HCT116 (cell line): ENCODE results near the gene C13orf46.

Source experiments
- JUND ChIP-seq: IDR thresholded peaks from 2 replicates; pipeline ENCODE4 v1.6.1; 2012
- POLR2A ChIP-seq: IDR thresholded peaks from 2 replicates; pipeline ENCODE4 v1.7.0; 2011; ENCODE audit warnings: borderline replicate concordance; ENCODE audit not compliant: insufficient read depth, insufficient read length; ENCODE audit errors: extremely low read depth
- POLR2AphosphoS5 ChIP-seq: IDR thresholded peaks from 2 replicates; pipeline ENCODE4 v1.6.1; 2011; ENCODE audit warnings: mild to moderate bottlenecking, low read depth, low read length, moderate library complexity
- TCF7L2 ChIP-seq: IDR thresholded peaks from 2 replicates; pipeline ENCODE4 v1.7.0; 2011; ENCODE audit warnings: borderline replicate concordance, inconsistent platforms; ENCODE audit not compliant: insufficient read depth, insufficient read length; ENCODE audit errors: extremely low read depth
- TF ChIP-seq, protein P1 (sequence below), 3 experiments: fragments of 200-600 bp in 1 of 3; sonication (generic) in 1 of 3; IDR thresholded peaks in 2 of 3; conservative IDR thresholded peaks in 1 of 3; 2 replicates each; pipeline ENCODE4 v1.5.1; 2012 to 2017; ENCODE audit warnings: low read depth in 2 of 3, low read length in 2 of 3, antibody characterized with exemption in 1 of 3, borderline replicate concordance in 1 of 3, control low read depth in 1 of 3, mild to moderate bottlenecking in 1 of 3, mixed read lengths in 1 of 3, mixed run types in 1 of 3, moderate library complexity in 1 of 3; ENCODE audit not compliant: insufficient read depth in 1 of 3

DNA sequence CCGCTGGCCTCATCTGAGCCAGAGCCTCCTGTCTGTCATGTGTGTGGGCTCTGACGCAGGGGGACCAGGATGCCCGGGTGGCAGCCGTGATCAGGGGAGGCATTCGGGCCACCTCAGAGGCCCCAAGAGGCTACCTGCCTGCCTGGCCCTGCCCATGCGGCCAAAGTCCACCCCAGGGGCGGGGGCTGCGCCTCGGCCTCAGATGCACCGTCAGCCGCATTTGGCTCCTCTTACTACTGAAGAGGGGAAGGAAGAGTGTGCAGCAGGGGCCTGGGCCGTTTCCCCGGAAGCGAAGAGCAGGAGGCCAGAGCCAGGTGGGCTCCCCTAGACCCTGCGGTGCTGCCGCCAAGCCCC is 34.0 kb downstream of the C13orf46 start:
- TF ChIP-seq JUND (no peak), POLR2AphosphoS5 (no peak), POLR2A (no peak), TCF7L2 (no peak)
- TF ChIP-seq, protein P1, sequence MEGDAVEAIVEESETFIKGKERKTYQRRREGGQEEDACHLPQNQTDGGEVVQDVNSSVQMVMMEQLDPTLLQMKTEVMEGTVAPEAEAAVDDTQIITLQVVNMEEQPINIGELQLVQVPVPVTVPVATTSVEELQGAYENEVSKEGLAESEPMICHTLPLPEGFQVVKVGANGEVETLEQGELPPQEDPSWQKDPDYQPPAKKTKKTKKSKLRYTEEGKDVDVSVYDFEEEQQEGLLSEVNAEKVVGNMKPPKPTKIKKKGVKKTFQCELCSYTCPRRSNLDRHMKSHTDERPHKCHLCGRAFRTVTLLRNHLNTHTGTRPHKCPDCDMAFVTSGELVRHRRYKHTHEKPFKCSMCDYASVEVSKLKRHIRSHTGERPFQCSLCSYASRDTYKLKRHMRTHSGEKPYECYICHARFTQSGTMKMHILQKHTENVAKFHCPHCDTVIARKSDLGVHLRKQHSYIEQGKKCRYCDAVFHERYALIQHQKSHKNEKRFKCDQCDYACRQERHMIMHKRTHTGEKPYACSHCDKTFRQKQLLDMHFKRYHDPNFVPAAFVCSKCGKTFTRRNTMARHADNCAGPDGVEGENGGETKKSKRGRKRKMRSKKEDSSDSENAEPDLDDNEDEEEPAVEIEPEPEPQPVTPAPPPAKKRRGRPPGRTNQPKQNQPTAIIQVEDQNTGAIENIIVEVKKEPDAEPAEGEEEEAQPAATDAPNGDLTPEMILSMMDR (IDR thresholded peaks at IDR 0.05 in 2 of 3, conservative IDR thresholded peaks at IDR 0.05 in 1 of 3; ENCODE audit: borderline replicate concordance in 1 of 3, insufficient read depth in 1 of 3, low read depth in 2 of 3, low read length in 2 of 3), result no peak
